Esophagus squamous epithelium (tissue), 4 donors: ENCODE data around the gene TTC8.

Experiments
- POLR2A ChIP-seq, 4 donors: fragments of 450-650 bp; IDR thresholded peaks; one replicate each; pipeline ENCODE4 v1.6.1; 2017; ENCODE audit warnings: antibody characterized with exemption in 4 of 4, mild to moderate bottlenecking in 4 of 4, moderate library complexity in 3 of 4
- TF ChIP-seq, protein P1 (sequence below), 6 experiments: fragments of 450-650 bp in 4 of 6; fragments of 200-600 bp in 2 of 6; sonication (generic) in 2 of 6; IDR thresholded peaks; one replicate each; pipeline ENCODE4 v1.5.1; 2016 to 2019; ENCODE audit warnings: antibody characterized with exemption in 6 of 6, mild to moderate bottlenecking in 4 of 6, moderate library complexity in 4 of 6

DNA sequence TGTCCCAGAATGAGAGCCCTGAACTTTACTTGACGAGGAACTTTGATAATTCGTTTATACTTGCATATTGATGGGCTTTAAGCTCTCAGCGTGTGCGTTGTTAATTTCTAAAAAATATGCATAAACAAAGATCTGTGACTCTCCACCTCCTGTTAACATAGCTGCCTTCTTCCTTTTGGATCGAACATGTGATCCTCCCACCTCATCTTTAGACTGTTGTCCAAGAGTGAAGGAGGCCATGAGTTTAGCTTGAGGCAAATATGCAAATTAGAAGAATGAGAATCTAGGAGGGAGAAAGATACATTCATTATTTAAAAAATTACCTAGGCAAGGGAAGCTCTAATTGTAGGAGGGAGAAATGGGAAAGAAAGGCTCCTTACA lies 617 bp downstream of the TTC8 start:
- TF ChIP-seq, protein P1, sequence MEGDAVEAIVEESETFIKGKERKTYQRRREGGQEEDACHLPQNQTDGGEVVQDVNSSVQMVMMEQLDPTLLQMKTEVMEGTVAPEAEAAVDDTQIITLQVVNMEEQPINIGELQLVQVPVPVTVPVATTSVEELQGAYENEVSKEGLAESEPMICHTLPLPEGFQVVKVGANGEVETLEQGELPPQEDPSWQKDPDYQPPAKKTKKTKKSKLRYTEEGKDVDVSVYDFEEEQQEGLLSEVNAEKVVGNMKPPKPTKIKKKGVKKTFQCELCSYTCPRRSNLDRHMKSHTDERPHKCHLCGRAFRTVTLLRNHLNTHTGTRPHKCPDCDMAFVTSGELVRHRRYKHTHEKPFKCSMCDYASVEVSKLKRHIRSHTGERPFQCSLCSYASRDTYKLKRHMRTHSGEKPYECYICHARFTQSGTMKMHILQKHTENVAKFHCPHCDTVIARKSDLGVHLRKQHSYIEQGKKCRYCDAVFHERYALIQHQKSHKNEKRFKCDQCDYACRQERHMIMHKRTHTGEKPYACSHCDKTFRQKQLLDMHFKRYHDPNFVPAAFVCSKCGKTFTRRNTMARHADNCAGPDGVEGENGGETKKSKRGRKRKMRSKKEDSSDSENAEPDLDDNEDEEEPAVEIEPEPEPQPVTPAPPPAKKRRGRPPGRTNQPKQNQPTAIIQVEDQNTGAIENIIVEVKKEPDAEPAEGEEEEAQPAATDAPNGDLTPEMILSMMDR (IDR thresholded peaks at IDR 0.05), result no peak
- no peak for TF ChIP-seq POLR2A (IDR thresholded peaks at IDR 0.05)
